ENCODE data around the gene CACNB4.
A peak's percentile ranks its signal among the peaks of the same experiment; 100 is the strongest.

Gene CACNB4

GRCh38 chr2:151881342-151881741 is 217.5 kb downstream of the CACNB4 start:
- Histone ChIP-seq H2AFZ (ENCODE audit: low read depth, low read length) (no peak overlapping the region), H2AK5ac (ENCODE audit: low read length, severe bottlenecking) (no peak overlapping the region), H2BK12ac (ENCODE audit: low read length in 2 of 2) (no peak overlapping the region), H3K27me3 (ENCODE audit: control insufficient read depth in 1 of 2, insufficient read depth in 1 of 2, low read length in 2 of 2) (no peaks in the 10 kb centered on the region), H3K4me3 (ENCODE audit: insufficient read depth in 1 of 2, low read depth in 1 of 2, low read length in 2 of 2) (no peak overlapping the region), H2BK5ac (ENCODE audit: low read depth, low read length, poor library complexity, severe bottlenecking) (no peak overlapping the region), H2BK120ac (ENCODE audit: low read depth, low read length) (no peak overlapping the region), H4K91ac (ENCODE audit: low read length) (no peak overlapping the region), H3K27ac (ENCODE audit: low read length, poor library complexity, severe bottlenecking) (no peak overlapping the region), H3K9ac (ENCODE audit: low read length) (no peak overlapping the region), H4K8ac (ENCODE audit: low read length) (no peak overlapping the region), H3K14ac (ENCODE audit: low read length in 2 of 2) (no peak overlapping the region), H3K18ac (ENCODE audit: low read depth in 1 of 2, low read length in 2 of 2) (no peak overlapping the region), H3K4me1 (ENCODE audit: control insufficient read depth, insufficient read depth, low read depth, low read length) (no peaks in the 10 kb centered on the region), H3K9me3 (ENCODE audit: control insufficient read depth, low read length) (no peaks in the 10 kb centered on the region), H3K23ac (ENCODE audit: low read length in 2 of 2) (no peak overlapping the region), H3K79me1 (replicated peaks; ENCODE audit: low read length, poor library complexity, severe bottlenecking) (no peaks in the 10 kb centered on the region), H3K4ac (ENCODE audit: low read depth in 1 of 2, low read length in 2 of 2) (no peak overlapping the region), H2BK15ac (ENCODE audit: low read depth, poor library complexity, severe bottlenecking) (no peak overlapping the region), H3K36me3 (ENCODE audit: control insufficient read depth in 1 of 2, insufficient read depth in 2 of 2, low read depth in 1 of 2, low read length in 2 of 2) (peaks cover 0 to 14% of the 10 kb centered on the region in 2 experiments), H3K4me2 (ENCODE audit: low read length, poor library complexity, severe bottlenecking) (no peak overlapping the region)
- DNase-seq, result no peak
- 77% methylated on average over 7 of the region's 7 CpGs for WGBS

- Histone ChIP-seq H3K79me1 (replicated peaks; ENCODE audit: low read length, poor library complexity, severe bottlenecking) (no peaks in the 10 kb centered on the region), H3K23ac (ENCODE audit: low read length in 2 of 2) (no peak overlapping the region)
- no peak for DNase-seq
Observed at GRCh38 chr2:151880586-151880985, 218.3 kb downstream of the CACNB4 start.

DNA sequence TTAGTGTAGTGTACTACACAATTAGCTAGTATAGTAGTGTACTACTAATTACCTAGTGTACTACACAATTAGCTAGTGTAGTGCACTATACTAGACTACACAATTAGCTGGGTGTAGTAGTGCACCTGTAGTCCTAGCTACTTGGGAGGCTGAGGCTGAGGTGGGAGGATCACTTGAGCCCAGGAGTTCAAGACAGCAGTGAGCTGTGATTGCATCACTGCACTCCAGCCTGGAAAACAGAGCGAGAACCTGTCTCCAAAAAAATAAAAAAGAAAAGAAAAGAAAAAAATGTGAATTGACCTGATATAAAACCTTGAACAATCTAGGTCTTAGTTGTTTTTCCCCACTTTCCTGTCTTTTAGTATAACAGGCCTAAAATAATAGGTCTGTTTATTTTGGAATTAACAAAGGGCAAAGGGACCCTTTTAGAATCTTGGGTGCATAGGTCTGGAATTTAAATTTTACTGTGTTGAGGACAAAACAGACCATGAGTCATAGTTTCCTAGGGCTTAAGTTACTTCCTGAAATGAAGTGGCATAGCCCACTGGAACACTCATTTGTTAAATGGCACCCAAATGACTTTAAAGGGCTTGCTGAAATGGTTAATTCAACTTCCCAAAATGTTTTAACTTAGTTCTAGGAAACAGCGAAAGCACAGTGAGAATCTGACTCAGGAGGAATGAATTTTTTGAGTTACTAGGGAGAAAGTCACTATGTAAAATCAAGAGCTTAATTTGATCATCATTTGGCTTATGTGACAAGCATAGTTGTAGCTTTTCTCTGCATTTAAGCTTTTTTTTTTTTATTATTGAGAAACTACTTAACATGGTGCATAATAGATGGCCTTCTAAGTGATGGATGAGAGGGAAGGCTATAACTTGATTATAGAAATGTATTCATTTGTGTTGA is 219.9 kb downstream of the CACNB4 start:
- Histone ChIP-seq H3K18ac (ENCODE audit: low read depth in 1 of 2, low read length in 2 of 2) (no peak overlapping the region), H3K14ac (ENCODE audit: low read length in 2 of 2) (no peak overlapping the region), H3K9me3 (ENCODE audit: control insufficient read depth, low read length) (no peaks in the 10 kb centered on the region), H3K79me1 (replicated peaks; ENCODE audit: low read length, poor library complexity, severe bottlenecking) (no peaks in the 10 kb centered on the region), H3K27me3 (ENCODE audit: control insufficient read depth in 1 of 2, insufficient read depth in 1 of 2, low read length in 2 of 2) (no peaks in the 10 kb centered on the region), H3K4me2 (ENCODE audit: low read length, poor library complexity, severe bottlenecking) (no peak overlapping the region), H3K4me1 (ENCODE audit: control insufficient read depth, insufficient read depth, low read depth, low read length) (no peaks in the 10 kb centered on the region), H3K23ac (ENCODE audit: low read length in 2 of 2) (no peak overlapping the region), H2BK12ac (ENCODE audit: low read length in 2 of 2) (no peak overlapping the region), H4K8ac (ENCODE audit: low read length) (no peak overlapping the region), H4K91ac (ENCODE audit: low read length) (no peak overlapping the region), H2BK15ac (ENCODE audit: low read depth, poor library complexity, severe bottlenecking) (no peak overlapping the region), H3K36me3 (ENCODE audit: control insufficient read depth in 1 of 2, insufficient read depth in 2 of 2, low read depth in 1 of 2, low read length in 2 of 2) (peaks cover 0 to 14% of the 10 kb centered on the region in 2 experiments), H2AFZ (ENCODE audit: low read depth, low read length) (no peak overlapping the region), H3K27ac (ENCODE audit: low read length, poor library complexity, severe bottlenecking) (no peak overlapping the region), H2BK5ac (ENCODE audit: low read depth, low read length, poor library complexity, severe bottlenecking) (no peak overlapping the region), H3K4me3 (ENCODE audit: insufficient read depth in 1 of 2, low read depth in 1 of 2, low read length in 2 of 2) (no peak overlapping the region), H3K4ac (ENCODE audit: low read depth in 1 of 2, low read length in 2 of 2) (no peak overlapping the region), H3K9ac (ENCODE audit: low read length) (peak overlapping the region; percentile 54), H2AK5ac (ENCODE audit: low read length, severe bottlenecking) (no peak overlapping the region), H2BK120ac (ENCODE audit: low read depth, low read length) (no peak overlapping the region)
- WGBS, result 11% methylated on average over 1 of the region's 2 CpGs
- peak; percentile 39 for DNase-seq

More at GRCh38 chr2:151880586-151880985, 218.3 kb downstream of the CACNB4 start:
- H2BK120ac ChIP-seq (ENCODE audit: low read depth, low read length), result no peak overlapping the region
- H4K91ac ChIP-seq (ENCODE audit: low read length), result no peak overlapping the region
- peaks cover 0 to 14% of the 10 kb centered on the region in 2 experiments for H3K36me3 ChIP-seq (ENCODE audit: control insufficient read depth in 1 of 2, insufficient read depth in 2 of 2, low read depth in 1 of 2, low read length in 2 of 2)
- no peaks in the 10 kb centered on the region for H3K4me1 ChIP-seq (ENCODE audit: control insufficient read depth, insufficient read depth, low read depth, low read length)
- H3K14ac ChIP-seq (ENCODE audit: low read length in 2 of 2), result no peak overlapping the region
- H3K9ac ChIP-seq (ENCODE audit: low read length), result no peak overlapping the region
- no peak overlapping the region for H3K4me3 ChIP-seq (ENCODE audit: insufficient read depth in 1 of 2, low read depth in 1 of 2, low read length in 2 of 2)
- 97% methylated on average over 4 of the region's 4 CpGs for WGBS
- no peak overlapping the region for H3K18ac ChIP-seq (ENCODE audit: low read depth in 1 of 2, low read length in 2 of 2)
- H2AFZ ChIP-seq (ENCODE audit: low read depth, low read length), result no peak overlapping the region
- H3K27me3 ChIP-seq (ENCODE audit: control insufficient read depth in 1 of 2, insufficient read depth in 1 of 2, low read length in 2 of 2), result no peaks in the 10 kb centered on the region
- H3K27ac ChIP-seq (ENCODE audit: low read length, poor library complexity, severe bottlenecking), result no peak overlapping the region
- no peaks in the 10 kb centered on the region for H3K9me3 ChIP-seq (ENCODE audit: control insufficient read depth, low read length)
- H3K4me2 ChIP-seq (ENCODE audit: low read length, poor library complexity, severe bottlenecking), result no peak overlapping the region
- H3K4ac ChIP-seq (ENCODE audit: low read depth in 1 of 2, low read length in 2 of 2), result no peak overlapping the region
- no peak overlapping the region for H2BK15ac ChIP-seq (ENCODE audit: low read depth, poor library complexity, severe bottlenecking)
- no peak overlapping the region for H2BK5ac ChIP-seq (ENCODE audit: low read depth, low read length, poor library complexity, severe bottlenecking)
- no peak overlapping the region for H4K8ac ChIP-seq (ENCODE audit: low read length)
- H2AK5ac ChIP-seq (ENCODE audit: low read length, severe bottlenecking), result no peak overlapping the region
- H2BK12ac ChIP-seq (ENCODE audit: low read length in 2 of 2), result no peak overlapping the region

DNA sequence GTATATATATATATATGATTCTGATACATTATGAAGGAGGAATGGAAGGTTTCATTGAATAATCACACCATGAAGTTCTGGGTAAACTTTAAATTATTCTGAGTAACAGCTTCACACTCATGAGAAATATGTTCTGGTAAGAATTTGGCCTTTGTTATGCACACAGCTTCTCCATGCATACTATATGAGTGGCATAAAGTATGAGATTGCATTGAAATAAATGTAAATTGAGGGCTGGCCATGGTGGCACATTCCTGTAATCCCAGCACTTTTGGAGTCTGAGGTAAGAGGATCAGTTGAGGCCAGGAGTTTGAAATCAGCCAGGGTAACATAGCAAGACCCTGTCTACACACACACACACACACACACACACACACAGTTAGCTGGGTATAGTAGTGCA is 220.6 kb downstream of the CACNB4 start:
- no peak overlapping the region for H2AFZ ChIP-seq (ENCODE audit: low read depth, low read length)
- H3K4me1 ChIP-seq (ENCODE audit: control insufficient read depth, insufficient read depth, low read depth, low read length), result no peaks in the 10 kb centered on the region
- no peak overlapping the region for H3K4me3 ChIP-seq (ENCODE audit: insufficient read depth in 1 of 2, low read depth in 1 of 2, low read length in 2 of 2)
- no peak overlapping the region for H3K14ac ChIP-seq (ENCODE audit: low read length in 2 of 2)
- no peak overlapping the region for H3K4ac ChIP-seq (ENCODE audit: low read depth in 1 of 2, low read length in 2 of 2)
- no peak overlapping the region for H4K91ac ChIP-seq (ENCODE audit: low read length)
- no peaks in the 10 kb centered on the region for H3K79me1 ChIP-seq (replicated peaks; ENCODE audit: low read length, poor library complexity, severe bottlenecking)
- no peak overlapping the region for H3K23ac ChIP-seq (ENCODE audit: low read length in 2 of 2)
- H2BK120ac ChIP-seq (ENCODE audit: low read depth, low read length), result no peak overlapping the region
- H2BK12ac ChIP-seq (ENCODE audit: low read length in 2 of 2), result no peak overlapping the region
- peaks cover 0 to 14% of the 10 kb centered on the region in 2 experiments for H3K36me3 ChIP-seq (ENCODE audit: control insufficient read depth in 1 of 2, insufficient read depth in 2 of 2, low read depth in 1 of 2, low read length in 2 of 2)
- H2BK15ac ChIP-seq (ENCODE audit: low read depth, poor library complexity, severe bottlenecking), result no peak overlapping the region
- no peak overlapping the region for H2AK5ac ChIP-seq (ENCODE audit: low read length, severe bottlenecking)
- peak overlapping the region in 1 of 2 experiments; percentile 50 for H3K18ac ChIP-seq (ENCODE audit: low read depth in 1 of 2, low read length in 2 of 2)
- no peak overlapping the region for H2BK5ac ChIP-seq (ENCODE audit: low read depth, low read length, poor library complexity, severe bottlenecking)
- H3K4me2 ChIP-seq (ENCODE audit: low read length, poor library complexity, severe bottlenecking), result no peak overlapping the region
- DNase-seq, result no peak
- no peaks in the 10 kb centered on the region for H3K9me3 ChIP-seq (ENCODE audit: control insufficient read depth, low read length)
- H3K9ac ChIP-seq (ENCODE audit: low read length), result no peak overlapping the region
- H4K8ac ChIP-seq (ENCODE audit: low read length), result no peak overlapping the region
- no peaks in the 10 kb centered on the region for H3K27me3 ChIP-seq (ENCODE audit: control insufficient read depth in 1 of 2, insufficient read depth in 1 of 2, low read length in 2 of 2)
- no peak overlapping the region for H3K27ac ChIP-seq (ENCODE audit: low read length, poor library complexity, severe bottlenecking)

All from mesenchymal stem cell (in vitro differentiated cells and primary cell).